ENCODE results near the gene NTM.
A peak's percentile ranks its signal among the peaks of the same experiment; 100 is the strongest.

NTM gene

DNA sequence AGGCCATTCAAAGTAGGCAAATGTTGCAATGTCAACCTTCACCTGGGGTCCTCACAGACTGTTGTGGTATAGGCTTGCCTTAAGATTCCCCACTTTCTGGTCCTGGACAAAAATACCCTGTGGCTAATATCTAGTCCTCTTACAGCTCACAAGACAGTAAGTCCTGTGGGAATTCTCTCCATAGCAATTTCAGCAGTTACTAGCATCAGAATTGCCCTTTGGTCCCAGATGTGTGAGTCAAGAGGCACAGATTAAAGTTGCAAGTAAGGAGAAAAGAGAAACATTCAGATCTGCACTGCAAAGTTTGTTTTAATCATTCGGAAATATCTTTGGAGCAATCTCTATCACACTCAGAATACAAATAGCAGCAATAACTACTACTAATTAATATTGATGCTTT, 420.2 kb downstream of the NTM start:
- DNase-seq (ENCODE audit: low read depth in 2 of 2), result peak in 1 of 2 donors; percentile 59
- TF ChIP-seq, protein P1, sequence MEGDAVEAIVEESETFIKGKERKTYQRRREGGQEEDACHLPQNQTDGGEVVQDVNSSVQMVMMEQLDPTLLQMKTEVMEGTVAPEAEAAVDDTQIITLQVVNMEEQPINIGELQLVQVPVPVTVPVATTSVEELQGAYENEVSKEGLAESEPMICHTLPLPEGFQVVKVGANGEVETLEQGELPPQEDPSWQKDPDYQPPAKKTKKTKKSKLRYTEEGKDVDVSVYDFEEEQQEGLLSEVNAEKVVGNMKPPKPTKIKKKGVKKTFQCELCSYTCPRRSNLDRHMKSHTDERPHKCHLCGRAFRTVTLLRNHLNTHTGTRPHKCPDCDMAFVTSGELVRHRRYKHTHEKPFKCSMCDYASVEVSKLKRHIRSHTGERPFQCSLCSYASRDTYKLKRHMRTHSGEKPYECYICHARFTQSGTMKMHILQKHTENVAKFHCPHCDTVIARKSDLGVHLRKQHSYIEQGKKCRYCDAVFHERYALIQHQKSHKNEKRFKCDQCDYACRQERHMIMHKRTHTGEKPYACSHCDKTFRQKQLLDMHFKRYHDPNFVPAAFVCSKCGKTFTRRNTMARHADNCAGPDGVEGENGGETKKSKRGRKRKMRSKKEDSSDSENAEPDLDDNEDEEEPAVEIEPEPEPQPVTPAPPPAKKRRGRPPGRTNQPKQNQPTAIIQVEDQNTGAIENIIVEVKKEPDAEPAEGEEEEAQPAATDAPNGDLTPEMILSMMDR (IDR thresholded peaks at IDR 0.05; ENCODE audit: low read depth, low read length), result no peak
- H3K4me3 ChIP-seq (replicated peaks in 1 of 2; ENCODE audit: low read depth in 2 of 2, low read length in 2 of 2), result no peak overlapping the region

DNA sequence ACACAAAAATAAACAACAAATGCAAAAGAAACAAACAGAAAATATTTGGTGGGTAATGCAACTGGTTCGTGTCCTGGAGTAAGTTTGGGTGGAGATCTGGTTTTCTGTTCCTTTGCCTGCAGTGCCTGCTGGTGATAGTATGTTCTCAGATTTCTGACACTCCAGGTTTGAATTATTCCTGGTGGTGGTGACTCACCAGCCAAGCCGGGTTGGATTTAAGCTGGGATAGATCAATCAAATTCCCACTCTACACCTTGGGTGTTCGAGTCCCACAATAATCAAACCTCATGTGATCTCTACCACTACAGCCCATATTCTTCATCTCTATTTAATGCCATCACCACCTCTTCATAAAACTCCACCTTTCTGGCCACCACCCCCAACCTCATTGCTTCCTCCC, 421.8 kb downstream of the NTM start:
- H3K4me3 ChIP-seq (replicated peaks in 1 of 2; ENCODE audit: low read depth in 2 of 2, low read length in 2 of 2), result no peak overlapping the region
- TF ChIP-seq, protein P1 (IDR thresholded peaks at IDR 0.05; ENCODE audit: low read depth, low read length), result no peak
- no peak for DNase-seq (ENCODE audit: low read depth in 2 of 2)

DNA sequence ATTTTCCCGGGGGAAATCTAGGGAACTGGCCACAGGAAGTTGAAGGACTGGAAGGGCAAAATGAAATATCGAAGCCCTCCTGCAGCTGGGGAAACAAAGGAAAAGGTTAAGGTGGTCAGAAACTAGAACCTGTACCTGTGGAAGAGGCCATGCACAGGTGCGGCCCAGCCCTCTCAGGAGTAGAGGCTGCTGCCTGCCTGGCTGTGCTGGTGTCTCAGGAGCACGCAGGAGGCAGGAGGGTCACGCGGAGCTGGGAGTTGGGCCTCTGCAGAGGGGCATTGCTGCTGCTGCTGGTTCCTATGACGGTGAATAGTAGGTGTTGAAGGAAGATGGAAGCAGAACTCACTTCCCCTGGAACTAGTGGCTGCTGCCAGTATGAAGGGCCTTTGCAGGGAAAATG, 425.7 kb downstream of the NTM start:
- H3K4me3 ChIP-seq (replicated peaks in 1 of 2; ENCODE audit: low read depth in 2 of 2, low read length in 2 of 2), result no peak overlapping the region
- TF ChIP-seq, protein P1 (IDR thresholded peaks at IDR 0.05; ENCODE audit: low read depth, low read length), result no peak
- no peak for DNase-seq (ENCODE audit: low read depth in 2 of 2)

DNA sequence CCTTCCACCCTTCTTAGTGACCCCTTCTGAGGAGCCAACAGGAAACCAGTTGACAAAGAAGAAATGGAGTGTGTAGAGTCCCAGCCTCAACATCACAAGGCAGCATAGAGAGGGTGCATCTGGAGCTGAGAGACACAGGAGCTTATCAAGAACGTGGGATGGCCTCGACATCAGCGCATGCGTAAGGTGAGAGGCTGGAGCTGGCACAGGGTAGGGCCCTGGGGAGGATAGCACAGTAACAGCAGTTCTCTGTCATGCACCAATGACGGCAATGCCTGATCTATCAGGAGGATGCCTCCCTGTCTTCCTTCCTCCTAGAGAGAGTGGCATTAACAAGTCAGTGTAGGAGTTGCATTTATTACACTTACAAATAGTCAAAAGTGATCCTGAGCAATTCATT, 426.1 kb downstream of the NTM start:
- DNase-seq (ENCODE audit: low read depth in 2 of 2), result no peak
- TF ChIP-seq, protein P1 (IDR thresholded peaks at IDR 0.05; ENCODE audit: low read depth, low read length), result no peak
- H3K4me3 ChIP-seq (replicated peaks in 1 of 2; ENCODE audit: low read depth in 2 of 2, low read length in 2 of 2), result no peak overlapping the region

DNA sequence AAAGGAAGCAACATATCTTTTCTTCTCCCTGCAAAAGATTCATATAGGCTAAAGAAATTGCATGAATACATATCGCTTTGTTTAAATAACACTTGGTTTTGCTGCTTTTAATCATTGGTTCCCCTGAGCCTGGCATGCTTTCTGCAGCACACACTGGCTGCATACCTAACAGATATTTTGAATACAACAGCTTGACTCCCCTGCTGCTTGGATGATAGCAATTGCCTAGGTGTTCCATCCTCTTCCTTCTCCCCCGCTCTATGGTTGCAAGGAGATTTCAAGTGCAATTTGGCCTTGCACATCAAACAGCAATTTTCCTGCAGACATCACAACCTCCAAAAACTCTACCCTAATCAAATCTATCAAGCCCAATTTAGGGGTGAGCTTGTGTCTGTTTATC, 430.0 kb downstream of the NTM start:
- DNase-seq (ENCODE audit: low read depth in 2 of 2), result no peak
- TF ChIP-seq, protein P1 (IDR thresholded peaks at IDR 0.05; ENCODE audit: low read depth, low read length), result no peak
- H3K4me3 ChIP-seq (replicated peaks in 1 of 2; ENCODE audit: low read depth in 2 of 2, low read length in 2 of 2), result no peak overlapping the region

DNA sequence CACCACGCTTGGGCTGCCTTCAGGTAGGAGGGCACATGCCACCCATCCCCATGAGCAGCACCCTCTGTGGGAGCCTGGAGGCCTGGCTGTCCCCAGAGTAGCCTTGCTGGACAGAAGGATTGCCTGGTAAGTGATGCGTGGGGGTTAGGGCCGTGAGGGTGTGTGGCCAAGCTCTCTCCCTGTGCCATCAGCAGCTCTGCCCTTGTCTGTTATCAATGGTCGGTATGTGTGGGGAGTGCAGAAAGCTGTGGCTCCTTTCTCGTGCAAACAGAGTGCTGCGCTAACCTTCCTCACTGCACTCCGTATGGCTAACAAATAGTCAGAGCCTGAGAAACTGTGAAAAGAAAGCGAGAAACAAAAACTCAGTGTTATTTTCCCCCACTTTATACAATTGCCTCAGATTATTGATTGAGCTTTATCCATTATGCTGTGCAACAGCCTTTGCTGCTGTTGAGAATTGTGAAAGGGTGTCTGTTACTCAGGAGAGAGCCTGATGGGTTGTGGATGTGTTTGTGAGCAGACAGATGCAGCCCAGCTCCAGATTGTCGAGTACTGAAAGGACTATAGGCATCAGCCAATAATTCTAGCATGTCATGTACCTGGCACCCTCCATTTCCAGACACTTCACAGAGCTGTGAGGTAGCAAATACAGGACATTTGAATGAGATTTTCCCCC, 432.2 kb downstream of the NTM start:
- TF ChIP-seq, protein P1 (IDR thresholded peaks at IDR 0.05; ENCODE audit: low read depth, low read length), result no peak
- no peak overlapping the region for H3K4me3 ChIP-seq (replicated peaks in 1 of 2; ENCODE audit: low read depth in 2 of 2, low read length in 2 of 2)
- no peak for DNase-seq (ENCODE audit: low read depth in 2 of 2)

DNA sequence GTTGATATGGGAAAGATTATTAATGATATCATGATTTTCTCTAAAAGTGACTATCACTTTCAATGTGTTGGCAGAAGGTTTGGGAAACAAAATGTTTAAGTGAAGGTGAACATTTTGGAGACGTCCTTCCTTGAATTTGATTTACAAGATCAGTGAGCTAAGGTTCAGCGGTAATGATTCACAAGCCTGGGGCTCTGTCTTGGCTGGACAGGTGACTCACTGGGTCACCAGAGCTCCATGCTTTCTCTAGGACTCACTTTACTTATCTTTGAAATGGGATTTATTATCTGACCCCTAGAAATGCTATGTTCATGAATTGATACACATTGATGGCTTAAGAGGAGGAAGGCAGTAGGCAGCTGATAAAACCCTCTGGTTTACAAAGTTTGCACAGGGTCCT, 437.5 kb downstream of the NTM start:
- TF ChIP-seq, protein P1 (IDR thresholded peaks at IDR 0.05; ENCODE audit: low read depth, low read length), result no peak
- H3K4me3 ChIP-seq (replicated peaks in 1 of 2; ENCODE audit: low read depth in 2 of 2, low read length in 2 of 2), result no peak overlapping the region
- no peak for DNase-seq (ENCODE audit: low read depth in 2 of 2)
